Measurements from ENCODE around the gene SMPD3. TPM values are rescaled to one million over a fixed set of nuclear protein-coding genes. Genes with fewer than 3 reads are reported as not detected.

SMPD3 gene
- total and polyA plus RNA-seq, 4 donors, result 1.7 to 13.9 (median 5.0) TPM

GRCh38 chr16:68344252-68344651 is 104.1 kb downstream of the SMPD3 start:
- Histone ChIP-seq H3K9me3 (ENCODE audit: control insufficient read depth in 4 of 4, insufficient read depth in 3 of 4, low read length in 3 of 4) (no peaks in the 10 kb centered on the region), H3K9ac (ENCODE audit: insufficient read depth in 1 of 2, low read length in 2 of 2) (no peak overlapping the region), H3K27me3 (ENCODE audit: control insufficient read depth in 3 of 3, insufficient read depth in 3 of 3, low read length in 2 of 3) (no peaks in the 10 kb centered on the region), H3K36me3 (ENCODE audit: control insufficient read depth in 4 of 4, insufficient read depth in 4 of 4, low read length in 4 of 4) (peaks cover 0 to 55% (median 37%) of the 10 kb centered on the region in 4 donors), H3K27ac (ENCODE audit: low read depth in 1 of 2, low read length in 1 of 2) (no peak overlapping the region), H3K4me1 (ENCODE audit: control insufficient read depth in 5 of 5, insufficient read depth in 5 of 5, low read length in 5 of 5) (no peaks in the 10 kb centered on the region), H3K4me3 (no peak overlapping the region)
- 82 to 91% methylated on average over 11 of the region's 11 CpGs for WGBS, 2 donors
- TF ChIP-seq, protein P1, sequence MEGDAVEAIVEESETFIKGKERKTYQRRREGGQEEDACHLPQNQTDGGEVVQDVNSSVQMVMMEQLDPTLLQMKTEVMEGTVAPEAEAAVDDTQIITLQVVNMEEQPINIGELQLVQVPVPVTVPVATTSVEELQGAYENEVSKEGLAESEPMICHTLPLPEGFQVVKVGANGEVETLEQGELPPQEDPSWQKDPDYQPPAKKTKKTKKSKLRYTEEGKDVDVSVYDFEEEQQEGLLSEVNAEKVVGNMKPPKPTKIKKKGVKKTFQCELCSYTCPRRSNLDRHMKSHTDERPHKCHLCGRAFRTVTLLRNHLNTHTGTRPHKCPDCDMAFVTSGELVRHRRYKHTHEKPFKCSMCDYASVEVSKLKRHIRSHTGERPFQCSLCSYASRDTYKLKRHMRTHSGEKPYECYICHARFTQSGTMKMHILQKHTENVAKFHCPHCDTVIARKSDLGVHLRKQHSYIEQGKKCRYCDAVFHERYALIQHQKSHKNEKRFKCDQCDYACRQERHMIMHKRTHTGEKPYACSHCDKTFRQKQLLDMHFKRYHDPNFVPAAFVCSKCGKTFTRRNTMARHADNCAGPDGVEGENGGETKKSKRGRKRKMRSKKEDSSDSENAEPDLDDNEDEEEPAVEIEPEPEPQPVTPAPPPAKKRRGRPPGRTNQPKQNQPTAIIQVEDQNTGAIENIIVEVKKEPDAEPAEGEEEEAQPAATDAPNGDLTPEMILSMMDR (IDR thresholded peaks at IDR 0.05; ENCODE audit: control extremely low read depth, extremely low read depth), result no peak
- DNase-seq, result no peak
- no peak for ATAC-seq (ENCODE audit: insufficient read depth, low FRiP score)

GRCh38 chr16:68343137-68343536 is 105.2 kb downstream of the SMPD3 start:
- Histone ChIP-seq H3K9me3 (ENCODE audit: control insufficient read depth in 4 of 4, insufficient read depth in 3 of 4, low read length in 3 of 4) (no peaks in the 10 kb centered on the region), H3K36me3 (ENCODE audit: control insufficient read depth in 4 of 4, insufficient read depth in 4 of 4, low read length in 4 of 4) (peaks cover 0 to 55% (median 32%) of the 10 kb centered on the region in 4 donors), H3K27me3 (ENCODE audit: control insufficient read depth in 3 of 3, insufficient read depth in 3 of 3, low read length in 2 of 3) (no peaks in the 10 kb centered on the region), H3K4me3 (no peak overlapping the region), H3K9ac (ENCODE audit: insufficient read depth in 1 of 2, low read length in 2 of 2) (no peak overlapping the region), H3K4me1 (ENCODE audit: control insufficient read depth in 5 of 5, insufficient read depth in 5 of 5, low read length in 5 of 5) (no peaks in the 10 kb centered on the region), H3K27ac (ENCODE audit: low read depth in 1 of 2, low read length in 1 of 2) (no peak overlapping the region)
- 96 to 97% methylated on average over 7 of the region's 7 CpGs for WGBS, 2 donors
- DNase-seq (no peak), ATAC-seq (ENCODE audit: insufficient read depth, low FRiP score) (no peak)
- TF ChIP-seq, protein P1 (IDR thresholded peaks at IDR 0.05; ENCODE audit: control extremely low read depth, extremely low read depth), result no peak

DNA sequence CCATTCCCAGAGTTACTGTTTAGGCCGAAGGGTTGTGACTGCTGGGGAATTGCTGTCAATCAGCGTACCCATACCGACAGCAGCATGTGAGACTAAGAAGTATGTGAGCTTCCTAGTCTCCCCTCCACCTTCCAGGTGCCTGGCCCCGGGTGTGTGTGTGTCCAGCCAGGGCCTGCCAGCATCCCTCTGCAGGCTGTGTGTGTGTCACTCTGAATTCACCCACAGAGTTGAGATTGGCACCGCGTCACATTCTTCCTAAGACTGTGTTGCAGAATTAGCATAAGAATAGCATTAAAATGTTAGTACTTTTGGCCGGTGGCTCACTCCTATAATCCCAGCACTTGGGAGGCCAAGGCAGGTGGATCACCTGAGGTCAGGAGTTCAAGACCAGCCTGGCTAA is 105.7 kb downstream of the SMPD3 start:
- Histone ChIP-seq H3K4me1 (ENCODE audit: control insufficient read depth in 5 of 5, insufficient read depth in 5 of 5, low read length in 5 of 5) (no peaks in the 10 kb centered on the region), H3K36me3 (ENCODE audit: control insufficient read depth in 4 of 4, insufficient read depth in 4 of 4, low read length in 4 of 4) (peaks cover 0 to 57% (median 34%) of the 10 kb centered on the region in 4 donors), H3K4me3 (no peak overlapping the region), H3K9me3 (ENCODE audit: control insufficient read depth in 4 of 4, insufficient read depth in 3 of 4, low read length in 3 of 4) (no peaks in the 10 kb centered on the region), H3K9ac (ENCODE audit: insufficient read depth in 1 of 2, low read length in 2 of 2) (no peak overlapping the region), H3K27me3 (ENCODE audit: control insufficient read depth in 3 of 3, insufficient read depth in 3 of 3, low read length in 2 of 3) (no peaks in the 10 kb centered on the region), H3K27ac (ENCODE audit: low read depth in 1 of 2, low read length in 1 of 2) (no peak overlapping the region)
- DNase-seq, result no peak
- ATAC-seq (ENCODE audit: insufficient read depth, low FRiP score), result no peak
- WGBS, 2 donors, result 92 to 95% methylated on average over 7 of the region's 7 CpGs
- TF ChIP-seq, protein P1 (IDR thresholded peaks at IDR 0.05; ENCODE audit: control extremely low read depth, extremely low read depth), result no peak

DNA sequence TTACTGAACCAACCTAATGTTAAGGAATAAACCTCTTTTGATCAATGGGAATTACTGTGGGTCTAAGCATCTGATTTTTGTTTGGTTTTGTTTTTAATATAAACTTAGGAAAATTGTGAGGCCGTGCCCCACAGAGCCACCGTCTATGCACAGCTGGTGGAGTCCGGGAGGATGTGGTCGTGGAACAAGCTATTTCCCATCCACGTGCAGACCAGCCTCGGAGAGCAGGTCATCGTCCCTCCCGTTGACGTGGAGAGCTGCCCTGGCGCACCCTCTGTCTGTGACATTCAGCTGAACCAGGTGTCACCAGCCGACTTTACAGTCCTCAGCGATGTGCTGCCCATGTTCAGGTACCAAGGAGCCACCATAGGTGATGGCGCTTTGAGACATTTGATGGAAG is 109.1 kb downstream of the SMPD3 start:
- no peak for ATAC-seq (ENCODE audit: insufficient read depth, low FRiP score)
- no peak overlapping the region for H3K4me3 ChIP-seq
- WGBS, 2 donors, result 88 to 91% methylated on average over 13 of the region's 13 CpGs
- H3K4me1 ChIP-seq (ENCODE audit: control insufficient read depth in 5 of 5, insufficient read depth in 5 of 5, low read length in 5 of 5), result no peaks in the 10 kb centered on the region
- H3K9me3 ChIP-seq (ENCODE audit: control insufficient read depth in 4 of 4, insufficient read depth in 3 of 4, low read length in 3 of 4), result no peaks in the 10 kb centered on the region
- no peak overlapping the region for H3K27ac ChIP-seq (ENCODE audit: low read depth in 1 of 2, low read length in 1 of 2)
- H3K36me3 ChIP-seq (ENCODE audit: control insufficient read depth in 4 of 4, insufficient read depth in 4 of 4, low read length in 4 of 4), result peaks cover 0 to 47% (median 28%) of the 10 kb centered on the region in 4 donors
- H3K27me3 ChIP-seq (ENCODE audit: control insufficient read depth in 3 of 3, insufficient read depth in 3 of 3, low read length in 2 of 3), result no peaks in the 10 kb centered on the region
- no peak overlapping the region for H3K9ac ChIP-seq (ENCODE audit: insufficient read depth in 1 of 2, low read length in 2 of 2)
- TF ChIP-seq, protein P1 (IDR thresholded peaks at IDR 0.05; ENCODE audit: control extremely low read depth, extremely low read depth), result no peak
- no peak for DNase-seq

Measured in lung (tissue), 12 donors.